HG03064 (cell line): Measurements from ENCODE around the gene PLA2G10.
"Not testable (repeated sequence)": the region's sequence is repeated elsewhere in the genome, so short reads cannot be mapped to it uniquely, and the experiment has no call there.

Source experiments
- ATAC-seq: cut with Tn5 transposase; IDR thresholded peaks from one replicate; pipeline ENCODE4 v1.9.1; 2021; ENCODE audit warnings: low read depth; ENCODE audit not compliant: unreplicated experiment

The PLA2G10 gene

GRCh38 chr16:14667347-14668266 is 26.5 kb downstream of the PLA2G10 start:
- ATAC-seq = no peak

- no peak for ATAC-seq
Measured at GRCh38 chr16:14658063-14658462, 36.0 kb downstream of the PLA2G10 start.

- no peak for ATAC-seq
Measured at GRCh38 chr16:14652726-14653125, 41.4 kb downstream of the PLA2G10 start.

- ATAC-seq = no peak
Measured at GRCh38 chr16:14650629-14651028, 43.5 kb downstream of the PLA2G10 start.

- ATAC-seq = no peak
Measured at GRCh38 chr16:14649816-14650215, 44.3 kb downstream of the PLA2G10 start.

GRCh38 chr16:14641926-14642325 is 52.2 kb downstream of the PLA2G10 start:
- no peak for ATAC-seq

- ATAC-seq = no peak
Measured at GRCh38 chr16:14641206-14641605, 52.9 kb downstream of the PLA2G10 start.

- ATAC-seq = no peak
Measured at GRCh38 chr16:14640538-14640937, 53.6 kb downstream of the PLA2G10 start.

GRCh38 chr16:14636951-14637240 is 57.2 kb downstream of the PLA2G10 start:
- ATAC-seq = not testable (repeated sequence)

- not testable (repeated sequence) for ATAC-seq
Measured at GRCh38 chr16:14636179-14636950, 57.7 kb downstream of the PLA2G10 start.

- ATAC-seq = no peak
Measured at GRCh38 chr16:14635395-14636165, 58.5 kb downstream of the PLA2G10 start.

- no peak for ATAC-seq
Measured at GRCh38 chr16:14634389-14634725, 59.8 kb downstream of the PLA2G10 start.

- ATAC-seq = peak; percentile 64
Measured at GRCh38 chr16:14632693-14633569, 61.2 kb downstream of the PLA2G10 start, which contains the start of gene BFAR. BFAR (plus strand) TSS chr16:14632951; CDS start chr16:14644347, 11,396 bp downstream.

- ATAC-seq = not testable (repeated sequence)
Measured at GRCh38 chr16:14630620-14631330, 63.3 kb downstream of the PLA2G10 start.

GRCh38 chr16:14629919-14630619 is 64.0 kb downstream of the PLA2G10 start, which contains the start of gene PARN:
PARN (minus strand) TSS chr16:14630260; CDS start chr16:14630125, 135 bp downstream.
- peak; percentile 43 for ATAC-seq

- no peak for ATAC-seq
Measured at GRCh38 chr16:14629612-14629918, 64.5 kb downstream of the PLA2G10 start.

- no peak for ATAC-seq
Measured at GRCh38 chr16:14628806-14629611, 65.1 kb downstream of the PLA2G10 start.

- no peak for ATAC-seq
Measured at GRCh38 chr16:14627078-14627477, 67.0 kb downstream of the PLA2G10 start.
